ENCODE data around the gene PRDM16. TPM values are rescaled to one million over a fixed set of nuclear protein-coding genes. Genes with fewer than 3 reads are reported as not detected.

The PRDM16 gene
- total and polyA plus RNA-seq, 2 experiments from 2014 or later, result 0.14 to 0.16 TPM

- Histone ChIP-seq H3K9me2 (ENCODE audit: insufficient read depth) (no peaks in the 10 kb centered on the region), H2AFZ (no peak overlapping the region), H3K4me1 (ENCODE audit: insufficient read depth) (no peaks in the 10 kb centered on the region), H3K4me3 (no peak overlapping the region), H3K27me3 (ENCODE audit: insufficient read depth) (no peaks in the 10 kb centered on the region), H3K27ac (ENCODE audit: low read depth) (no peak overlapping the region), H3K4me2 (no peak overlapping the region), H3K79me2 (replicated peaks; ENCODE audit: insufficient read depth) (no peaks in the 10 kb centered on the region), H3K36me3 (ENCODE audit: insufficient read depth) (no peaks in the 10 kb centered on the region), H4K20me1 (replicated peaks; ENCODE audit: insufficient read depth) (no peaks in the 10 kb centered on the region), H3F3A (replicated peaks; ENCODE audit: low read depth) (peaks cover 9% of the 10 kb centered on the region; the same call in 1 of the 2 replicates)
- Mint-ChIP-seq H3K27me3 (ENCODE audit: insufficient read depth, low read depth, poor library complexity) (peaks cover 9% of the 10 kb centered on the region), H3K4me3 (no peak overlapping the region), H3K36me3 (ENCODE audit: low read depth) (no peaks in the 10 kb centered on the region), H3K27ac (no peak overlapping the region), H3K4me1 (peaks cover 6% of the 10 kb centered on the region; the same call in 1 of the 3 replicates), H3K9me3 (no peaks in the 10 kb centered on the region)
- ATAC-seq (no peak), DNase-seq (ENCODE audit: low spot score) (no peak)
- no peak for TF ChIP-seq STAT1 (IDR thresholded peaks at IDR 0.05; ENCODE audit: unreplicated experiment)
- TF ChIP-seq ZNF462 (CRISPR knock-in tag; IDR thresholded peaks at IDR 0.05), result no peak
- no peak for TF ChIP-seq EZH2 (IDR thresholded peaks at IDR 0.05; ENCODE audit: low read depth, unreplicated experiment)
- TF ChIP-seq EZH2phosphoT487 (IDR thresholded peaks at IDR 0.05; ENCODE audit: unreplicated experiment), result no peak
- no peak for TF ChIP-seq CREB1 (CRISPR knock-in tag; IDR thresholded peaks at IDR 0.05; ENCODE audit: low read depth)
- TF ChIP-seq ETS1 (IDR thresholded peaks at IDR 0.05), result no peak
- no peak for TF ChIP-seq CTCF (conservative IDR thresholded peaks at IDR 0.05; ENCODE audit: low read depth in 2 of 2)
- TF ChIP-seq POLR2AphosphoS5 (IDR thresholded peaks at IDR 0.05; ENCODE audit: low read depth), result no peak
- TF ChIP-seq JUNB (IDR thresholded peaks at IDR 0.05; ENCODE audit: unreplicated experiment), result no peak
- no peak for TF ChIP-seq NANOG (IDR thresholded peaks at IDR 0.05; ENCODE audit: borderline replicate concordance)
- TF ChIP-seq ZNF114 (CRISPR knock-in tag; IDR thresholded peaks at IDR 0.05), result no peak
- TF ChIP-seq REST (IDR thresholded peaks at IDR 0.05; ENCODE audit: unreplicated experiment), result no peak
- no peak for TF ChIP-seq ZNF331 (CRISPR knock-in tag; IDR thresholded peaks at IDR 0.05; ENCODE audit: low read depth)
Observed at GRCh38 chr1:3332662-3333061, 263.7 kb downstream of the PRDM16 start.

All from GM23338 (cell line).